ENCODE results near the gene GMNC. TPM values are rescaled to one million over a fixed set of nuclear protein-coding genes. Genes with fewer than 3 reads are reported as not detected.

GMNC gene
- total and polyA plus RNA-seq, 10 of the 15 experiments (the other 5 are each of a cell fraction or from before 2014, with no cell fraction given): not detected

- no peak for TF ChIP-seq ZNF592 (IDR thresholded peaks at IDR 0.05)
- no peak for TF ChIP-seq TCF3 (IDR thresholded peaks at IDR 0.05; ENCODE audit: borderline replicate concordance, insufficient read depth, low read depth, low read length)
- TF ChIP-seq ATF3 (IDR thresholded peaks at IDR 0.05; ENCODE audit: borderline replicate concordance, extremely low read depth, low read depth, low read length): no peak
- TF ChIP-seq ZNF687 (IDR thresholded peaks at IDR 0.05): no peak
- no peak for TF ChIP-seq HDAC2 (IDR thresholded peaks at IDR 0.05)
- no peak for TF ChIP-seq RFX5 (IDR thresholded peaks at IDR 0.05; ENCODE audit: low read depth, low read length)
- no peak for TF ChIP-seq EED (IDR thresholded peaks at IDR 0.05; ENCODE audit: low read depth)
- no peak for TF ChIP-seq CEBPZ (IDR thresholded peaks at IDR 0.05; ENCODE audit: low read depth, low read length)
- TF ChIP-seq SUPT20H (IDR thresholded peaks at IDR 0.05; ENCODE audit: borderline replicate concordance, control insufficient read depth, low read depth, low read length): no peak
Observed at GRCh38 chr3:190860521-190860920, 2.0 kb downstream of the GMNC start (continued).

Measured in GM12878 (cell line).